Heart left ventricle (tissue), 16 donors: Measurements from ENCODE around the gene ALK. TPM values are rescaled to one million over a fixed set of nuclear protein-coding genes. Genes with fewer than 3 reads are reported as not detected.

Experiments
- ATAC-seq, 4 donors: fragments of 200-7000 bp; cut with Tn5 transposase; one replicate each; pipeline ENCODE4 v1.9.1; 2020 to 2022; ENCODE audit warnings: moderate library complexity in 4 of 4, mild to moderate bottlenecking in 3 of 4, moderate number of reproducible peaks in 1 of 4
- DNase-seq, 5 donors: peaks; one replicate each; pipeline ENCODE4 v3.0.0-alpha.2; 2020
- H3K27ac ChIP-seq, 12 donors: fragments of 200-600 bp; sonication (generic) in 4 of 12; one replicate each; pipeline versions ENCODE4 v1.5.0 to v1.8.0; 2016 to 2022; ENCODE audit warnings: mild to moderate bottlenecking in 2 of 12
- H3K27me3 ChIP-seq, 9 donors: fragments of 200-600 bp; sonication (generic) in 2 of 9; one replicate each; pipeline versions ENCODE4 v1.5.1 to v1.8.0; 2016 to 2022; ENCODE audit warnings: mild to moderate bottlenecking in 3 of 9
- H3K36me3 ChIP-seq, 9 donors: fragments of 200-600 bp; sonication (generic) in 2 of 9; one replicate each; pipeline versions ENCODE4 v1.5.0 to v1.8.0; 2018 to 2022; ENCODE audit warnings: mild to moderate bottlenecking in 2 of 9
- H3K4me1 ChIP-seq, 12 donors: fragments of 200-600 bp; sonication (generic) in 4 of 12; one replicate each; pipeline versions ENCODE4 v1.5.0 to v1.8.0; 2016 to 2022; ENCODE audit warnings: mild to moderate bottlenecking in 3 of 12
- H3K4me3 ChIP-seq, 12 donors: fragments of 200-600 bp; sonication (generic) in 4 of 12; one replicate each; pipeline versions ENCODE4 v1.5.0 to v1.8.0; 2017 to 2022; ENCODE audit warnings: mild to moderate bottlenecking in 9 of 12, moderate library complexity in 4 of 12
- H3K9me3 ChIP-seq, 12 donors: fragments of 200-600 bp; sonication (generic) in 4 of 12; one replicate each; pipeline versions ENCODE4 v1.5.0 to v1.8.0; 2016 to 2022; ENCODE audit warnings: mild to moderate bottlenecking in 1 of 12
- POLR2A ChIP-seq, 2 donors: fragments of 450-650 bp; IDR thresholded peaks; one replicate each; pipeline ENCODE4 v1.6.1; 2017; ENCODE audit warnings: antibody characterized with exemption in 2 of 2, mild to moderate bottlenecking in 2 of 2, moderate library complexity in 2 of 2
- WGBS, 4 donors: extraction: QIAGEN DNeasy Blood & Tissue Kit in 2 of 4; methylation state at CpG; one replicate each; pipeline versions ENCODE4 v1.1.5 to v1.1.7; 2013 to 2018; 5-methylcytosine and 5-hydroxymethylcytosine counted together
- intact Hi-C, 10 donors: fragments of 100-400 bp; cut with DNase I; formaldehyde crosslinking; loops; one replicate each; pipeline versions ENCODE4 v1.11.1 to v1.14.2; 2022
- polyA plus RNA-seq, 2 donors: library from polyadenylated mRNA; stranded (reverse); fragments of 200-250 nt; gene quantifications; one replicate each; pipeline ENCODE4 v1.2.3, GENCODE V29; 2013
- total RNA-seq, 9 donors: library from RNA; depleted of rRNA in 2 of 9; stranded (reverse); fragments of >200 nt in 2 of 9; fragmentation: NEBNext Ultra II Directional in 3 of 9; extraction: Animal tissue kit (Norgen Biotek cat#: 25700) in 3 of 9; gene quantifications; one replicate each; pipeline versions ENCODE4 v1.1.0 to v1.2.4, GENCODE V29; 2016 to 2023
- TF ChIP-seq, protein P1 (sequence below), 12 donors: fragments of 200-600 bp; sonication (generic) in 4 of 12; IDR thresholded peaks; one replicate each; pipeline versions ENCODE4 v1.5.0 to v1.8.0; 2018 to 2022; ENCODE audit warnings: antibody characterized with exemption in 12 of 12, mild to moderate bottlenecking in 5 of 12
- donor health status: ischemic (EF 13 %, LVEDD 7.1; RV severe dilation, severe dysfunction).
- donor health status: healthy with polysubstance abuse.
- donor health status: DM: no; HTN: yes; CAD: no.
- donor health status: DM: no; HTN: no; CAD: no.
- donor health status: ischemic (EF 25% LVEDD 6.9; RV normal size, moderate dysfunction).
- donor health status: ischemic (EF 25% LVEDD 5.7; RV mildly dilated, moderate dysfunction).
- donor health status: healthy.
- donor health status: DM: yes; HTN: yes; CAD: no.
- donor health status: ischemic (EF 35%, LVEDD 5.7; RV mildly dilated, moderate dysfunction).
- donor health status: nonischemic (EF 11% LVEDD 7.7; RV severe dilation, severe dysfunction).
- donor health status: DM: yes; HTN: yes; CAD: no.
- donor health status: PGD.
- donor health status: ischemic (EF 29% LVEDD 5.4; RV normal size, mild dysfunction).
- donor health status: nonischemic (EF 23%, LVEDD 6.1; RV moderate dilation, normal function).

Gene ALK
- total and polyA plus RNA-seq, 11 donors, result 0.05 to 0.50 (median 0.13) TPM; not detected in 5

DNA sequence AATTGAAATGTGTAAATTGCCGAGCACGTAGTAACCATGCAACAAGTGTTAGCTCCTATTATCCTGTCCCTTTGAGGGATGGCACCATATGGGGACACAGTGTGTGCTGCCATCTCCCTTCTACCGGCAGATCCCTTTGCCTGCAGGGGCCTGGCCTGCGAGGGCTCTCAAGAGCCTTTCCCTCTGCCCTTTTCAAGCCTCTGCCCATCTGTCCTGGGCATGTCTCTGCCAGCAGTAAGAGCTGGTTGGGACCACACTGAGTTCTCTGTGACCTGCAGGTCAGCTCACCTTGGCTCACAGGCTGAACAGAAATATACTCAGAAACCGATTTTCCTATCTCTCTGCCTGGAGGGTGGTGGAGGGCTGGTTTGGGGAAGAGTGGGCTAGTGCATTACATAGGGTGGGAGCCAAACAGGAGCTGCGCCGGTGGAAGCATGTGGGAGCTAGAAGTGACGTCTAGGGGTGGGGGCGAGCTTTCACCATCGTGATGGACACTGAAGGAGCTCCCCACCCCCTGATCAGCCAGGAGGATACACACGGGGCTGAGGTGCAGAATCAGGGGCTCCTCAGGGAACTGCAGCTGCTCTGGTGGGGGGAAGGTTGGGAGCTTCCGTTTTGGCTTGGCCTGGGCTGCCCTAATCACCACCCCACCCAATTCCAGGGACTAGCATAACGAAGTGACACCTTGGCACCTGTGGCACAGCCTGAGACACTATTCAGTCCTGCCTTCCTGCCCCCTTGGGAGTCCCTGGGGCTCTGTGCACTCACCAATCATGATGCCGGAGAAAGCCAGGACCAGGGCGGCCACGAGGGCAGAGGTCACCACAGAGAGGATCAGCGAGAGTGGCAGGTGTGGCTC is 696.5 kb downstream of the ALK start:
- ATAC-seq (no peak), DNase-seq (no peak)
- no peaks in the 10 kb centered on the region for H3K9me3 ChIP-seq
- no peak overlapping the region for H3K27ac ChIP-seq
- intact Hi-C loops, result no loop called here
- TF ChIP-seq, protein P1, sequence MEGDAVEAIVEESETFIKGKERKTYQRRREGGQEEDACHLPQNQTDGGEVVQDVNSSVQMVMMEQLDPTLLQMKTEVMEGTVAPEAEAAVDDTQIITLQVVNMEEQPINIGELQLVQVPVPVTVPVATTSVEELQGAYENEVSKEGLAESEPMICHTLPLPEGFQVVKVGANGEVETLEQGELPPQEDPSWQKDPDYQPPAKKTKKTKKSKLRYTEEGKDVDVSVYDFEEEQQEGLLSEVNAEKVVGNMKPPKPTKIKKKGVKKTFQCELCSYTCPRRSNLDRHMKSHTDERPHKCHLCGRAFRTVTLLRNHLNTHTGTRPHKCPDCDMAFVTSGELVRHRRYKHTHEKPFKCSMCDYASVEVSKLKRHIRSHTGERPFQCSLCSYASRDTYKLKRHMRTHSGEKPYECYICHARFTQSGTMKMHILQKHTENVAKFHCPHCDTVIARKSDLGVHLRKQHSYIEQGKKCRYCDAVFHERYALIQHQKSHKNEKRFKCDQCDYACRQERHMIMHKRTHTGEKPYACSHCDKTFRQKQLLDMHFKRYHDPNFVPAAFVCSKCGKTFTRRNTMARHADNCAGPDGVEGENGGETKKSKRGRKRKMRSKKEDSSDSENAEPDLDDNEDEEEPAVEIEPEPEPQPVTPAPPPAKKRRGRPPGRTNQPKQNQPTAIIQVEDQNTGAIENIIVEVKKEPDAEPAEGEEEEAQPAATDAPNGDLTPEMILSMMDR (IDR thresholded peaks at IDR 0.05), result no peak
- no peak for TF ChIP-seq POLR2A (IDR thresholded peaks at IDR 0.05)
- WGBS, 4 donors, result 73 to 80% (median 76%) methylated on average over 13 to 17 of the region's 17 CpGs
- peaks cover 0 to 9% (median 0%) of the 10 kb centered on the region in 12 donors for H3K4me1 ChIP-seq
- H3K36me3 ChIP-seq, result no peaks in the 10 kb centered on the region
- H3K4me3 ChIP-seq, result no peak overlapping the region
- H3K27me3 ChIP-seq, result peaks cover 0 to 43% (median 14%) of the 10 kb centered on the region in 9 donors

DNA sequence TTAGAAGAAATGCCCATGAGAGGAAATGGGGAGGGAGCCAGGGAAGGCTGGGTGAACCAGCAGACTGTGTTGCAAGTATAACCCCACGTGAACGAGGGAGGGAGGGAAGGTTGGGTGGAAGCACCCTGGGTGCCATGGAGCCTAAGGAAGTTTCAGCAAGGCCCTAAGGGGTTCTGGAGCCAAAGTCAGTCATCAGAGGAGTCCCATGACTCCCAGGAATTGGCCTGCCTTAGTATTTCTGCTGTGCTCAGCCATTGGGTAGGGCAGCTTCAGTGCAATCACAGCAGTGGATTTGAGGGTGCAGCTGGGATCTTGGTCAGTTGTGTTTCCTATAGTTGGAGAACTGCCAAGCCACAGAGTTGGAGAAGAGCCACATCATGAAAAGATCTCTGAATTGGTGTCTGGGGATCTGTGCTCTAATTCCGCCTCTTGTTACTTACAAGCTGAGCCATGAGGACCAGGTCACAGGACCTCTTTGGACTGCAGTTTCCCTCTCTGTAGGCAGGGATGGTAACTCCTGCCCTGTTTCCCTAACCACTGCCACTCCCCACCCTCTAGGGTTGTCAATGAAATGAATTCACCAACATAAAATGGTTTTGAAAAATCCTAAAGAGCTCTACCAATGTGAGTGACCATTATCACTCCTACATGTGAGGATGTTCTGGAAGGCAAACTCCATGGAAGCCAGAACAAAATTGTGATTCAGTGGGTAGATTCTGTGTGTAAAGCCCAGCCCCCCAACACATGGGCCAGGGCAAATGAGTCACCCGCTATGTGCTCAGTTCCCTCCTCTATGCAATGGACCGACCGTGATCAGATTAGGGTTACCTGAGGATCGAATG is 697.3 kb downstream of the ALK start:
- Histone ChIP-seq H3K4me1 (peaks cover 0 to 9% (median 0%) of the 10 kb centered on the region in 12 donors), H3K9me3 (no peaks in the 10 kb centered on the region), H3K36me3 (no peaks in the 10 kb centered on the region), H3K27ac (no peak overlapping the region), H3K4me3 (no peak overlapping the region), H3K27me3 (peaks cover 0 to 43% (median 13%) of the 10 kb centered on the region in 9 donors)
- 69 to 75% (median 71%) methylated on average over 7 of the region's 7 CpGs for WGBS, 4 donors
- peak in 2 of 5 donors; percentile 12 to 41 for DNase-seq
- peak; percentile 24 to 76 (median 64) for ATAC-seq
- intact Hi-C loops, result no loop called here
- TF ChIP-seq, protein P1 (IDR thresholded peaks at IDR 0.05), result no peak
- no peak for TF ChIP-seq POLR2A (IDR thresholded peaks at IDR 0.05)

DNA sequence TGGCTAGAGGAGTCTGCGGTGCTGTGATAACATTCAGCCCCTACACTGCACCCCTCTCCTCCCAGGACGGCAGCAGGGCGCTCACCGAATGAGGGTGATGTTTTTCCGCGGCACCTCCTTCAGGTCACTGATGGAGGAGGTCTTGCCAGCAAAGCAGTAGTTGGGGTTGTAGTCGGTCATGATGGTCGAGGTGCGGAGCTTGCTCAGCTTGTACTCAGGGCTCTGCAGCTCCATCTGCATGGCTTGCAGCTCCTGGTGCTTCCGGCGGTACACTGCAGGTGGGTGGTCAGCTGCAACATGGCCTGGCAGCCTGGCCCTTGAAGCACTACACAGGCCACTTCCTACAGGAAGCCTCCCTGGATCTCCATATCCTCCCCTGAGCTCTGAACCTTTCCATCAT is 698.1 kb downstream of the ALK start:
- peaks cover 0 to 39% (median 11%) of the 10 kb centered on the region in 9 donors for H3K27me3 ChIP-seq
- H3K36me3 ChIP-seq, result no peaks in the 10 kb centered on the region
- no peak for ATAC-seq
- 84 to 88% (median 86%) methylated on average over 10 to 11 of the region's 11 CpGs for WGBS, 4 donors
- H3K4me3 ChIP-seq, result no peak overlapping the region
- no peak for DNase-seq
- no peaks in the 10 kb centered on the region for H3K9me3 ChIP-seq
- intact Hi-C loops, result no loop called here
- H3K4me1 ChIP-seq, result peaks cover 0 to 9% (median 0%) of the 10 kb centered on the region in 12 donors
- TF ChIP-seq, protein P1 (IDR thresholded peaks at IDR 0.05), result no peak
- no peak for TF ChIP-seq POLR2A (IDR thresholded peaks at IDR 0.05)
- H3K27ac ChIP-seq, result no peak overlapping the region
